Lung (tissue), 12 donors: ENCODE data around the gene PRSS27. TPM values are rescaled to one million over a fixed set of nuclear protein-coding genes. Genes with fewer than 3 reads are reported as not detected.

Experiments
- ATAC-seq: fragments of 200-7000 bp; cut with Tn5 transposase; one replicate; pipeline ENCODE4 v1.9.1; 2020; ENCODE audit warnings: moderate number of reproducible peaks; ENCODE audit not compliant: insufficient read depth, low FRiP score
- DNase-seq, 3 donors: peaks; one replicate each; pipeline ENCODE4 v3.0.0-alpha.2; 2013 to 2017
- H3K27ac ChIP-seq, 2 donors: one replicate each; pipeline ENCODE4 v1.5.1; 2013; ENCODE audit warnings: mild to moderate bottlenecking in 2 of 2, moderate library complexity in 2 of 2, control low read depth in 1 of 2, inconsistent platforms in 1 of 2, low read depth in 1 of 2, low read length in 1 of 2
- H3K27me3 ChIP-seq, 3 donors: one replicate each; pipeline ENCODE4 v1.5.1; 2013; ENCODE audit warnings: low read length in 2 of 3; ENCODE audit not compliant: control insufficient read depth in 3 of 3, insufficient read depth in 3 of 3
- H3K36me3 ChIP-seq, 4 donors: one replicate each; pipeline ENCODE4 v1.5.1; 2013; ENCODE audit warnings: low read length in 4 of 4, mild to moderate bottlenecking in 1 of 4, moderate library complexity in 1 of 4; ENCODE audit not compliant: control insufficient read depth in 4 of 4, insufficient read depth in 4 of 4
- H3K4me1 ChIP-seq, 5 donors: one replicate each; pipeline ENCODE4 v1.5.1; 2013; ENCODE audit warnings: low read length in 5 of 5, mild to moderate bottlenecking in 2 of 5, moderate library complexity in 1 of 5; ENCODE audit not compliant: control insufficient read depth in 5 of 5, insufficient read depth in 5 of 5
- H3K4me3 ChIP-seq: one replicate; pipeline ENCODE4 v1.5.1; 2013; ENCODE audit warnings: mild to moderate bottlenecking, control low read depth, moderate library complexity
- H3K9ac ChIP-seq, 2 donors: one replicate each; pipeline ENCODE4 v1.5.1; 2013; ENCODE audit warnings: low read length in 2 of 2, control low read depth in 1 of 2; ENCODE audit not compliant: insufficient read depth in 1 of 2
- H3K9me3 ChIP-seq, 4 donors: one replicate each; pipeline ENCODE4 v1.5.1; 2013; ENCODE audit warnings: low read length in 3 of 4, mild to moderate bottlenecking in 1 of 4, moderate library complexity in 1 of 4; ENCODE audit not compliant: control insufficient read depth in 4 of 4, insufficient read depth in 3 of 4
- CTCF ChIP-seq: IDR thresholded peaks from 2 replicates; pipeline ENCODE4 v1.5.1; 2012; ENCODE audit warnings: mild to moderate bottlenecking; ENCODE audit errors: control extremely low read depth, extremely low read depth
- WGBS, 2 donors: extraction: QIAGEN DNeasy Blood & Tissue Kit; methylation state at CpG; one replicate each; pipeline ENCODE4 v1.1.7; 2013; 5-methylcytosine and 5-hydroxymethylcytosine counted together
- polyA plus RNA-seq, 2 donors: library from polyadenylated mRNA; stranded (reverse); fragments of 200-250 nt; gene quantifications; one replicate each; pipeline ENCODE4 v1.2.1, GENCODE V29; 2013
- total RNA-seq, 2 donors: library from RNA; depleted of rRNA in 1 of 2; stranded (reverse); fragments of >200 nt in 1 of 2; gene quantifications; one replicate each; pipeline ENCODE4 v1.2.1, GENCODE V29; 2014 to 2021
- donor health status: control.
- donor health status: control.
- donor health status: Bipolar disorder and iron deficiency.
- donor health status: healthy.
- donor health status: DM: yes; HTN: yes; CAD: no.

The PRSS27 gene
- total and polyA plus RNA-seq, 4 donors, result 1.1 to 2.5 (median 2.1) TPM

GRCh38 chr16:2736476-2737237 is 16.6 kb upstream of the PRSS27 start:
- Histone ChIP-seq H3K9ac (no peak overlapping the region), H3K9me3 (no peaks in the 10 kb centered on the region), H3K27ac (no peak overlapping the region), H3K4me1 (no peaks in the 10 kb centered on the region), H3K4me3 (no peak overlapping the region), H3K36me3 (no peaks in the 10 kb centered on the region), H3K27me3 (no peaks in the 10 kb centered on the region)
- WGBS, 2 donors, result 92 to 96% methylated on average over 11 of the region's 11 CpGs
- ATAC-seq (no peak), DNase-seq (no peak)
- TF ChIP-seq CTCF, result no peak

GRCh38 chr16:2734844-2735515 is 15.0 kb upstream of the PRSS27 start:
- Histone ChIP-seq H3K27ac (no peak overlapping the region), H3K4me1 (no peaks in the 10 kb centered on the region), H3K4me3 (no peak overlapping the region), H3K27me3 (no peaks in the 10 kb centered on the region), H3K9me3 (no peaks in the 10 kb centered on the region), H3K36me3 (no peaks in the 10 kb centered on the region), H3K9ac (no peak overlapping the region)
- WGBS, 2 donors, result 61 to 63% methylated on average over 10 of the region's 10 CpGs
- DNase-seq (no peak), ATAC-seq (no peak)
- TF ChIP-seq CTCF, result no peak

- Histone ChIP-seq H3K9ac (no peak overlapping the region), H3K9me3 (no peaks in the 10 kb centered on the region), H3K4me3 (no peak overlapping the region), H3K4me1 (no peaks in the 10 kb centered on the region), H3K36me3 (no peaks in the 10 kb centered on the region), H3K27ac (no peak overlapping the region), H3K27me3 (no peaks in the 10 kb centered on the region)
- 83 to 84% methylated on average over 7 of the region's 7 CpGs for WGBS, 2 donors
- no peak for TF ChIP-seq CTCF
- no peak for DNase-seq
- ATAC-seq, result no peak
Observed at GRCh38 chr16:2728034-2728433, 8.0 kb upstream of the PRSS27 start.
